H54 (cell line): ENCODE results near the gene CRNKL1.

Experiments
- DNase-seq: peaks from one replicate; pipeline ENCODE4 v3.0.0; 2011; ENCODE audit warnings: low spot score, mixed read lengths; ENCODE audit not compliant: insufficient read length
- FAIRE-seq: peaks from 3 replicates; lab custom pipeline; 2011; peaks lifted over from hg19 to GRCh38; lab: Jason Lieb, UNC
- POLR2A ChIP-seq: IDR thresholded peaks from 2 replicates; pipeline ENCODE4 v1.6.1; 2011; ENCODE audit warnings: low read depth, mild to moderate bottlenecking, low read length

Gene CRNKL1

DNA sequence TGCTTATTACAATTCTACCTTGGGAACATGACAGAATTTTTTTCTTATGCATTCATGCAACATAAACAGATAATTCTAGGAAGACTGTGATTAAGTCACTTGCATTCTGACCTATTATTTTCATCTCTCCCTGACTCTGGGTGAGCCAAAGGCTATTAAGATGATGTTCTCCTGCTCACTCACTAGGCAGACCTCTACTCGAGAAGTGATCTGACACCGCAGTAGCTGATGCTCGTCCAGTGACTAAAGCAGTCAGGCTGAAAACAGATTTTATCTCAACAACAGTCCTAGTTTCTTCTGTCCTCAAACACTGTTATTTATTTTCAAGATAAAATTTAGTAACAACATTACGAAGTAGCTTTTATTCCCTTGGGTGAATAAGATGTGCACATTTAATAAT lies 17.8 kb downstream of the CRNKL1 start:
- no peak for TF ChIP-seq POLR2A
- FAIRE-seq (no peak), DNase-seq (no peak)

DNA sequence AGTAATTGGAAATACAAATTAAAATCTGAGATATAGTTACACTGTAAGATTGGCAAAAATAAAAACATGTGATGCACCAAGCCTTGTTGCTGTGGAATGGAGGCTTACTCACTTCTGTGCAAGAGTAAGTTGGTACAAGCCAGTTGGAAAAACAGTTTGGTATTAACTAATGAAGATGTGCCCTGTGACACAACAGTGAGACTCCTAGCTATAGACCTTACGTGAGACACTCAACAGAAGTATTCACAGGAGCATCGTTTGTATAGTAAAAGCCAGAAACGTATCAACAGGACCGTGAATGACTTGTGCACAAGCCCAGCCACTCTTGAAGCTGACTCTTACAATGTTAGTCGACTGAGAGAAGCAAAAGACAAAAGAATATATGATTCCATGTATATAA lies 20.5 kb downstream of the CRNKL1 start:
- DNase-seq, result no peak
- peak; percentile 23 for FAIRE-seq
- no peak for TF ChIP-seq POLR2A

DNA sequence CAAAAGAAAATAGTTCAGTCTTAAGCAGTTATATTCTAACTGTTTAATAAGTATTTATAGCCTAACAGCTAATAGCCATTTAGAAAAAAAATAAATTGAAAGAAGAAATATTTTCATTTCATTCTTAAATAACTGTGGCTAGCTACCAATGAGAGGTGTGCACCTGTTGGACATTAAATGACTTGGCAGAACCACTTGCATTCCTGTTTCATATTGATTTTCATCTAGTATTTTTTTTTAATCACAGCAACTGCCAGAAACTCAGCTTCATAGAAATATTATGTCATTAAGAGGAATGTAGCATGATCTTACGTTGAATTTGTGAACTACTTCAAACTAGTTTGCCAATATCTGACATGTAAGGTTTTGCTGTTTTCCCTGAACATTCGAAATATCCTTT lies 25.0 kb downstream of the CRNKL1 start:
- DNase-seq, result no peak
- FAIRE-seq, result no peak
- no peak for TF ChIP-seq POLR2A

DNA sequence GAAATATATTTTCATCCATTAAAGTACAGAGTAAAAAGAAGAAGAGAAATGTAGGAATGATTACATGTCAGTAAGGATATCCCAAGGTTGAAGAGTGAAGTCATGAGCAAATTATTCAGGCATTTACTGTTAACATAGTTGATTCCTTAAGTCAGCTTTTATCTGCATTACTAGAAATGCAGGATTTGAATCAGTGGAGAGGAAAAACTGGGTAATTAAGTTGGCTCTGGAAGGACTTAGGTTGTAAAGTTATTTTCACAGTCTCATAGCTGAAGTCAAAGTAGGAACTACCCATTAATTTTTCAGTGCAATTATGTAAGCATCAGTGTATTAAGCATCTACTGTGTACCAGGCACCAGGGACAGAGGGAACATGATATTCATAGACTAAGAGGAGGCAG lies 27.3 kb downstream of the CRNKL1 start:
- no peak for DNase-seq
- FAIRE-seq, result no peak
- no peak for TF ChIP-seq POLR2A

DNA sequence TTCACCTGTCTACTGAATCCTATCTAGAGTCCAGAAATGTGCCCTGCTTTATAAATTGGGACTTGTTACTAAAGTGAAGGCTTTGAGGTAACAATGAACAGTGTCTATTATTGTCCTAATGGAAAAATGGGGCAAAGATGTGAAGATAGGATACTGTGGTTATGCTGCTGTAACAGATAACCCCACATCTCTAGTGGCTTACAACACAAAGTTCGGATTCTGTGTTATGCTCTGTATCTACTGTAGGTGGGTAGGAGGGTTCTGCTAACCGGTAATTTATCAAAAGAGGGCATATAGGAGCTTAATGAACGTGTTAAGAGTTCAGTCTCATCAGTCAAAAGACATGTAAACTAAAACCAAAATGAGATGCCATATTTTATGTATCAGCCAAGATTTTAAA lies 28.9 kb downstream of the CRNKL1 start:
- DNase-seq (no peak), FAIRE-seq (no peak)
- TF ChIP-seq POLR2A, result no peak

DNA sequence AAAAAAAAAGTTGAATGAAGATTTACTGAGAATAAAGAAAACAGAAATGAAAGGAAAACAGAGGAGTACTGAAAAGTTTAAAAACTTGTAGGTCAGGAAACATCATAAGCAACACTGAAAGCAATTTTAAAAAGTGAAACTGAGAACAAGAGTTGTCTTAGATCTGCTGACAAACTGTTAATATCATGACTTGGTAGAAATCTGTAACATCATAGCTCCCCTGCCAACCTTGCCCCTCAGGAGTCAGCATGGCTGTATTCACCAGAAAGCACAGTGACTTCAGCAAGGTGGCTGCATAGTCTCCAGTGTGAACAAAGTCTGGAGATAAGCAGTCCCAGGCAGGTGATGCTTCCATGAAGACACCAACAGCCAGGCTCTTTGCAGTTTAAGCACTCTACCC lies 29.8 kb downstream of the CRNKL1 start:
- no peak for DNase-seq
- no peak for TF ChIP-seq POLR2A

DNA sequence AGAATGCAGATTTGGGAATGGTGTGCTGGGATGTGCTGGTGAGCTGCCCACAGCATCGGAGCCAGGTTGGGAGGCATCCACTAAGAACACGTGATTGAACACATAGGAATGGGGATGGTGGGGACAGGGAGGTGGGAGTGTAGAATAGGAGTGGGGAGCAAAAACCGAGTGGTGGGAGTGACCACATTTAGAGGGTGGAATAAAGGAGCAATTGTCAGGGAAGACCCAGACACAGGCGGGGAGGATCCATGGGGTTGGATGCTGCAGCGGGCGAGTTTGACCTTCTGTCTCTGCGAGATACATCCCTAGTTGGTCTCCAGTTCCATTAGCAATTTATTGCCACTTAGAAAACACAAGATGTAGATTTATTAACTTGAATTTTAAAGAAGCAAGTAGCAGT lies 30.4 kb downstream of the CRNKL1 start:
- TF ChIP-seq POLR2A, result no peak
- DNase-seq, result no peak
- no peak for FAIRE-seq

More for the DNA sequence above, 29.8 kb downstream of the CRNKL1 start:
- FAIRE-seq, result no peak

DNA sequence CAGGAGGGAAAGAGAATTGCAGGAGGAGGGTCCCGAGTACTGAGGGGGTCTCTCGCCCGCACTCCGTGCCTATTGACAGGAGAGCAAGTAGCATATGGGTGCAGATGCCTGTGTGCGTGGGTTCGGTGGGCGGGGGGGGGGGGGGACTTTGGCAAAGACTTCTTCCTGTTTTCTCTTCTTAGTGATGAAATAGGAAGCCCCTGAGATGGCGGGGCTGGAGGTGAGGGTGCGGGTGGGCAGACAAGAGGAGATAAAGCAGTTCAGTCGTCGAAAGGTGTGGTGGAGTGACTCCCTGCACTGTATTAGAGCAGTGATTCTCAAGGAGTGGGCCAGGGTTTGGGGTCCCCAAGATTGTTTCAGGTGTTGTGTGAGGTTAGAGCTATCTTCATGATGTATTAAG lies 31.4 kb downstream of the CRNKL1 start:
- TF ChIP-seq POLR2A, result no peak
- no peak for DNase-seq
- no peak for FAIRE-seq

DNA sequence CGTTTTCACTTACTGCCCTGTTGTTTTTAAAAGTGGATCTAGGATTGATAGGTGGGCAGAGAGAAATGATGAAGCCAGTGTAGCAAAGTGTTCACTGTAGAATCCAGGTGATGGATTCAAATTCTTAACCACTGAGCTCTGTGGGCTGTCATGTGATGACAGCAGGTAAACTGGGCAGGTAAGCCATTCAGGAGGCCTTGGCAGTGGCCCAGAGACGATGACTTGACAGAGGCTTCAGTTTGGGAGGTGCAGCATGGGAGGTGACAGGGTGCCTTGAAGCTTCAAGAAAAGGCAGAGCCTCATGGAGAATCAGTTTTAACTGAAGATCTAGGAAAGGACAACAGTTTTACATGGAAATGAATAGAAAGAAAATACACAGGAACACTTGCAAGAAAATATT lies 33.1 kb downstream of the CRNKL1 start:
- FAIRE-seq (no peak), DNase-seq (no peak)
- TF ChIP-seq POLR2A, result no peak

DNA sequence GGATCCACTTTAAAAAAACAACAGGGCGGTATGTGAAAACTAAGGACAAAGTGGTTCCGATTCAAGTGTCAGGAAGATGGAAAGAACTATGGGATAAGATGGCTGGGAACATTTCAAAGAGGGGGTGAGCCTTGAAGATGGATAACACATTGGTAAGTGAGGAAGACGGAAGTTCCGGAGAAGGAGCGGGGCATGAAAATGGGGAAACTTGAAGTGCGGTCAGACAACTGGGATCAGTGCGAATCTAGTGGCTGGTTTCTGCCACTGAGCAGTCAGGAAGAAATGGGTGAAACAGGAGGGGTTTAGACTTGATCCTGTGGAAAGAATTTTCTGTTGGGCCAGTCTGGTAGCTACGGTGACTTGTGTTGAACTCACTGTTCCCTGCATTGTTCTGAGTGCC lies 33.9 kb downstream of the CRNKL1 start:
- DNase-seq, result no peak
- no peak for TF ChIP-seq POLR2A
- FAIRE-seq, result no peak

DNA sequence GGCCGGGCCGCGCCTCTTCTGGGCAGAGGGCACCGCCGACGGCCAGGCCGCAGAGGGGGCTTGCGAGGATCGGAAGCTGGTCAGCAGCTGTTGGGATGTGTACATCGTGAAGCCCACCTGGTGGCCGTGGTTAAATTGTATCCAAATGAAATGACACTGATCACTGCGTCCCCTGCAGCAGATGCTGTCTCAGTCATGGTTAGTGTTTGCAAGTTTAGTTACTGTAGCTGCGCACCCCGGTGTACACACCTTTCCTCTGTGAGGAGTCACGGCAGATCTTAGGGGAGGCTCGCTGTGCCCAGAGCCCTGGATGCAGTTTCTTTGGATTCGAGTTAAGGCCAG lies 34.5 kb downstream of the CRNKL1 start:
- FAIRE-seq, result no peak
- TF ChIP-seq POLR2A, result no peak
- DNase-seq, result no peak

DNA sequence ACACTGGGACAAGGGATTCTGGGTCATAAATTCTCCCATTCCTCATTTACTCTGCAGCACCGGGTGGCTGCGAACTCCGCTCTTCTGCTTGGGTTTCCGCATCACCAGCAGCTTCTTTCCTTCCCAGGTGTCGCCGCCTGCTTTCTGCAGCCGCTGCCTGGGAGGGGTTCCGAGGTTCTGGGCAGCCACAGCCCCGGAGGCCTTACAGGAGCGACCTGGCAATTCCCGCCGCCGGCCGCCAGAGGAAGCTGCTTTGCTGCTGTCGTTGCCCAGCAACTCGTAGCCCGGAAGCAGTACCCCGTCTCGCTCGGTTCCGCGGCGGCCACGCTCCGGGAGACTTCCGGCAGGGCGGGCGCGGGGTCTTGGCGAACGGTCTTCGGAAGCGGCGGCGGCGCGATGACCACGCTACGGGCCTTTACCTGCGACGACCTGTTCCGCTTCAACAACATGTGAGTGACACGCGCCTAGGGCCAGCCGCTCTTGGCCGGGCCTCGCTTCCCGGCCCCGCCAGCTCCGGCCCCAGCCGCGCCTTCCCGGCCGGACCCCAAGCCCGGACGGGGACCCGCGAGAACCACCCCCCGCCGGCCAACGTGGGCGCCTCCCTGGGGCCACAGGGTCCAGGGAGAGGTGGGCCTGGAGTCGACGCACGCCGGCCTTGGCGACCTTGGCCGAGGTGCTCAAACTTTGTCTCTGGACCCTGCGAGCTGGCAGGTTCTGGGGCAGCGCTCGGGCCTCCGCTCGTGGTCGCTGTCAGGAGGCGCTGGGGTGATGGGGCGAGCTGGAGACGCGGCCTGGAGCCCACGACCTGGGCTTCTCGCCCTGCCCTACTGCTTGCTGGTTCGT lies 35.0 kb downstream of the CRNKL1 start, which contains the start of gene NAA20:
Gene NAA20 (plus strand): TSS at position 362 of the 843 bp plus-strand sequence. CDS start 35 bp downstream, at position 397.
- FAIRE-seq (no peak), DNase-seq (peak; percentile 96)
- peak; percentile 77; the same call in 1 of the 2 replicates for TF ChIP-seq POLR2A

DNA sequence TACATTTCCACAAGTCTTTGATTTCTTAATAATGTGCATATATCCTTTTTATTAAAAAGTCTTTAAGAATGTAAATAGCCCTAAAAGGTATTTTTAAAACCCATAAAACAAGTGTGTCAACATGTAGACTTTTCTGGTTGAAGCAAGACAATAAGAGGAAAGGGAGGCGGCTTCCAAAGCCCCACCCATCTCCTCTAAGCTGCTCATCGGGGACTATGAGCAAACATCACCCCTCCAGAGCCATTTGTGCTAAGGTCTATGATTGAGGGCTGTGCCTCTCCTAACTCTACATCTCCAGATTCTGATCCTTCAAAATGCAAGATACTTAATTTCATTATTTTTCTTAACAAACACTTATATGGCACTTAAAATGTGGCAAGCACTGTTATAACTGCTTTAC lies 37.6 kb downstream of the CRNKL1 start:
- no peak for DNase-seq
- TF ChIP-seq POLR2A, result no peak
- no peak for FAIRE-seq

DNA sequence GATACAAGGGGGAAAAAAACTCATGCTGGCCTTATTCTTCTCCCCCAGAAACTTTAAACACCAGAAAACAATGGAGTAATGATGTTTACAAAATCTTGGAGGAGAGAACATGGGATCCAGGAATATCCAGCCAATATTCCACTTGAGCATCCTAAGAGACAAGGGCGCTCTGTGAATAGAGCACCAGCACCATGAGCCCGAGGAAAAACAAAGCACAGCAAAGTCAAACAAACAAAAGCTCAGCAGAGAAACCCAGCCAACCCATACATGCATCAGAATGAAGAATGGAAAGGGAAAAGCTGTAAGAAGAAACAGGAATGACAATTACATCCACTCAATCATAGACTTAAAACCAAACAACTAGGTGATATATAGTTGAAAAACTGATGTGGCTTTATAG lies 39.7 kb downstream of the CRNKL1 start:
- DNase-seq (no peak), FAIRE-seq (no peak)
- TF ChIP-seq POLR2A, result no peak
